ENCODE data around the gene AGAP1. TPM values are rescaled to one million over a fixed set of nuclear protein-coding genes. Genes with fewer than 3 reads are reported as not detected.

The AGAP1 gene
- total RNA-seq, 1 donor from 2014 or later: 44.0 TPM

DNA sequence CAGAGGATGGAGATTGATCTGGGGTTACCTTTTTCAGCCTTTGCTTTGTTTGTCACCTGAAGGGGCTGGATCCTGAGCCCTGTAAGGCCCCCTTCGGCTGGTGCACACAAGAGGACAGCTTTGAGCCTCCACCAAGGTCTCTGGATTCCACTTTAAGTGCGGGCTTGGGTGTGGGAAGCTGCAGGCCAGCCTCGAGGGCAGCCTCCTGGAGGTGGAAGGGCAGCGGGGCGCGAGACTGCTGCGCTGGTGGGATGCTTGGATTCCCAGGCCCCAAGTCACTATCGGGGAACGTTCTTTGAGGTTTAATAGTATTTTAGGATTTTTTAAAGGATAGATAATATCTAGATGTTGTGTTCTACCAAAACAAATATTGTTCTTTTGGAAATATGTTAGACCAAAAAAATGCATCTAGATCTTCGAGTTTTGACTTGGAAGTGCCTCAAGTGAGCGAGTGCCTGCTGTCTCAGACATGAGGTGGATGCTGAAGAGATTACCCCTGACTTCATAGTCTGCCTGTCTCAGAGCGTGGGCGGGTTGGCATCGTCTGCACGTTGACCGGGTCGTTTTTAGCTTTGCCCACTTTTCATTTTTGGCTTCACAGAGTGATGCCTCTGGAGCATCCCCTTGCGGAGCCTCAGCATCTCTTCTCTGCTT lies 113.8 kb downstream of the AGAP1 start:
- Mint-ChIP-seq H3K9me3 (peaks cover 4% of the 10 kb centered on the region), H3K27ac (no peak overlapping the region), H3K27me3 (ENCODE audit: low read depth) (peaks cover 1% of the 10 kb centered on the region), H3K4me1 (peaks cover 7% of the 10 kb centered on the region), H3K4me3 (no peak overlapping the region), H3K36me3 (no peaks in the 10 kb centered on the region)
- no peak for DNase-seq (ENCODE audit: low spot score in 2 of 2, unreplicated experiment in 2 of 2)
- no peak for TF ChIP-seq CTCF (IDR thresholded peaks at IDR 0.05; ENCODE audit: unreplicated experiment)

- H3K27me3 Mint-ChIP-seq (ENCODE audit: low read depth): peaks cover 1% of the 10 kb centered on the region
- peaks cover under 1% of the 10 kb centered on the region for H3K9me3 Mint-ChIP-seq
- no peak overlapping the region for H3K27ac Mint-ChIP-seq
- TF ChIP-seq CTCF (IDR thresholded peaks at IDR 0.05; ENCODE audit: unreplicated experiment): no peak
- no peak overlapping the region for H3K4me3 Mint-ChIP-seq
- peaks cover 7% of the 10 kb centered on the region for H3K4me1 Mint-ChIP-seq
- no peak for DNase-seq (ENCODE audit: low spot score in 2 of 2, unreplicated experiment in 2 of 2)
- H3K36me3 Mint-ChIP-seq: no peaks in the 10 kb centered on the region
Observed at GRCh38 chr2:235608200-235608887, 114.5 kb downstream of the AGAP1 start.

GRCh38 chr2:235609321-235609720 lies 115.5 kb downstream of the AGAP1 start:
- Mint-ChIP-seq H3K27ac (no peak overlapping the region), H3K36me3 (no peaks in the 10 kb centered on the region), H3K9me3 (no peaks in the 10 kb centered on the region), H3K4me3 (no peak overlapping the region), H3K4me1 (peaks cover 7% of the 10 kb centered on the region), H3K27me3 (ENCODE audit: low read depth) (peaks cover 1% of the 10 kb centered on the region)
- DNase-seq (ENCODE audit: low spot score in 2 of 2, unreplicated experiment in 2 of 2): no peak
- TF ChIP-seq CTCF (IDR thresholded peaks at IDR 0.05; ENCODE audit: unreplicated experiment): no peak

GRCh38 chr2:235609746-235610145 lies 115.9 kb downstream of the AGAP1 start:
- H3K4me1 Mint-ChIP-seq: peaks cover 7% of the 10 kb centered on the region
- no peaks in the 10 kb centered on the region for H3K36me3 Mint-ChIP-seq
- H3K4me3 Mint-ChIP-seq: no peak overlapping the region
- DNase-seq (ENCODE audit: low spot score in 2 of 2, unreplicated experiment in 2 of 2): no peak
- H3K27me3 Mint-ChIP-seq (ENCODE audit: low read depth): peaks cover 1% of the 10 kb centered on the region
- no peaks in the 10 kb centered on the region for H3K9me3 Mint-ChIP-seq
- no peak overlapping the region for H3K27ac Mint-ChIP-seq
- TF ChIP-seq CTCF (IDR thresholded peaks at IDR 0.05; ENCODE audit: unreplicated experiment): no peak

- no peak for TF ChIP-seq CTCF (IDR thresholded peaks at IDR 0.05; ENCODE audit: unreplicated experiment)
- no peak for DNase-seq (ENCODE audit: low spot score in 2 of 2, unreplicated experiment in 2 of 2)
- Mint-ChIP-seq H3K9me3 (no peaks in the 10 kb centered on the region), H3K36me3 (no peaks in the 10 kb centered on the region), H3K27ac (no peak overlapping the region), H3K4me3 (no peak overlapping the region), H3K4me1 (peaks cover 6% of the 10 kb centered on the region), H3K27me3 (ENCODE audit: low read depth) (no peaks in the 10 kb centered on the region)
Observed at GRCh38 chr2:235610696-235611257, 116.9 kb downstream of the AGAP1 start.

All from mesothelial cell of epicardium (in vitro differentiated cells).